Forelimb muscle (tissue), 1 donor: Measurements from ENCODE around the gene SLC35F1. TPM values are rescaled to one million over a fixed set of nuclear protein-coding genes. Genes with fewer than 3 reads are reported as not detected.
"Not testable (repeated sequence)": the region's sequence is repeated elsewhere in the genome, so short reads cannot be mapped to it uniquely, and the experiment has no call there.

Experiments used
- DNase-seq: peaks from one replicate; pipeline ENCODE4 v3.0.0-alpha.2; 2013; ENCODE audit warnings: low read depth
- polyA plus RNA-seq: library from polyadenylated mRNA; unstranded; fragments of 120-200 nt; gene quantifications from one replicate; pipeline ENCODE4 v1.2.1, GENCODE V29; 2013; ENCODE audit not compliant: insufficient read length

SLC35F1 gene
- polyA plus RNA-seq = 1.5 TPM

DNA sequence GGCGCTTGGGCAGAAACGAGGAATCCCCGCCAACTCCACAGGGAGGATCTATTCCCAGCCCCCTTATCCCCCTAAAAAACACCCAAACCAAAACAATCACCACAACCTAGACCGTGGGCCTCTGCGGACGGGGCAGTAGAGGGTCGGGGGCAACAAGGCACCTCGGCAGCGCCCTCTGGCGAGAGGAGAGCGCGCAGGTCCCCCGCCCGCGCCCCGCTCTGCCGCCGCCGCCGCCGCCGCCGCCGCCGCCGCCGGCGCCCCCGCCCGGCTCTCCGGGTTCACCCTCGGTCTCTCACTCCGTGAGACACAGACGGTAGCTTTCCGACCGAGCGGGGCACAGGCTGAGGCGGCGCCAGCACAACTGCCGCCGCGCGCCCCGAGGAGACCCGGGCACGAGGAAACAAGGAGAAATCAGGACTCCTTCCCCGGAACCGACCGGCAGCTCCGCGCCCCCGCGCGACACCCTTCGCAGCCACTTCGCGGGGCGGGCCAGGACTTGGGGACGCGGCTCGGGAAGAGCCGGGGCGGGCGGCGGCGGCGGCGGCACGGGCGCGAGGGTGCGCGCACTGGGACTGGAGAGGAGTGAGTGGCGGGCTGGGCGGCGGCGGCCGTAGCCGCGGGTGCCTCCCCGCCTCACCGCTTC, at the start of gene SLC35F1:
Gene SLC35F1, plus strand, starts transcription at position 307 of the 643 bp plus-strand sequence.
- no peak for DNase-seq

DNA sequence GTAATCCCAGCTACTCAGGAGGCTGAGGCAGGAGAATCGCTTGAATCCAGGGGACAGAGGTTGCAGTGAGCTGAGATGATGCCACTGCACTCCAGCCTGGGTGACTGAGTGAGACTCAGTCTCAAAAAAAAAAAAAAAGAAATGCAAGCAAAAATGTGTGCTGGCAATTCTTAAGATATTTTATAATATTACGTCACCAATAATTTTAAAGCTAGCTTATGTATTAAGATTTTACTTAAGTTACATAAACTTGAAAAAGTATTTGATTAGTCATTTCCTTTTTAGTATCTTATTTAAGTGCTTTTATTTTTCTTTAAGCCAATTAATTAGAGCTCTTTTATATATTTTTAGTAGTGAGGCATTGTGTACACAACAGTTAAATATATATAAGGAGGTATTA, 48.5 kb upstream of the SLC35F1 start:
- DNase-seq = not testable (repeated sequence)

DNA sequence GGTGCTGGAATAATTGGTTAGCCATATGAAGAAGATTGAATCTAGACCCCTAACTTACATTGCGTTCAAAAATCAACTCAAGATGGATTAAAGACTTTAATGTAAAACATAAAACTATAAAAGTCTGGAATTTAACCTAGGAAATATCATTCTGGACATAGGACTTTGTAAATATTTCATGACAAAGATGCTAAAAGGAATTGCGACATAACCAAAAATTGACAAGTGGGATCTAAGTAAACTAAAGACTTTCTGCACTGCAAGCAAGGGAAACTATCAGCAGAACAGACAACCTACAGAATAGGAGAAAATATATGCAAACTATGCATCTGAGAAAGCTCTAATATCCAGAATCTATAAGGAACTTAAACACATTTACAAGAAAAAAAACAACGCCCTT, 45.5 kb upstream of the SLC35F1 start:
- DNase-seq = no peak

GRCh38 chr6:117866561-117866960, 40.5 kb upstream of the SLC35F1 start:
- DNase-seq = no peak

DNA sequence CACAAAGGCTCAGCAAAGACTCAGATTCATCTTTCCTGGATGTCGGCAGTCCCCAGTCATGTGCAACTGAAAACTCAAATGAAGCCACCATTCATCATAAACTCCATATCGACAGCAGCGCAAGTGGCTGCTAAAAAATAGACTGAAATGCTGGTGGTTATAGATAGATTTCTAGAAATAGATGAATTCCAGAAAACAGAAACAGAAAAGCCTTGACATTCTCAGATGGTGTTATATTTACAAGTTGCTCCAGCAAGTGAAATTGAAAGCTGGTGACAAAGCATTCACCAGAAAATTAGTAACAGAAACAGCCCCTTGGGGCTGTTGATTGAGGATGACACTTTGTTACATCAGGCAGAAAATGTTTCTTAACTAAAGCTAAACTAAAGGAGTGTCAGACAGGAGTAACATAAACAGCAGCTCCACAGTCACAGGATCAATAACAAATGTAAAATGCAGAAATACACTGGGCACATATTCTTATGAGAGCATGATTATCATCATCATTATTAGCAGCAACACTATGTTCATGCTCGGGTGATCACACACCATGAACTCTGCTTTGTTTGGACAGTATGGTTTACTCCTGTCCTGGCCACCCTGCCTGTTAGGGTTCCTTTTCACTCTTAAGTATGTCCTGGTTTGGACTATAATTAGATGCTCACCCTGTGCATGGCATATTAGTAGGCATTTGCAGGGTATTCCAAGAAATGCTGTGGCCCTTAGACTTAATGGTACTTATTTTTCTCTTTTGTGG, 36.4 kb upstream of the SLC35F1 start:
- DNase-seq = no peak

- DNase-seq = no peak
These were observed 26.2 kb upstream of the SLC35F1 start for GRCh38 chr6:117880824-117881223.

DNA sequence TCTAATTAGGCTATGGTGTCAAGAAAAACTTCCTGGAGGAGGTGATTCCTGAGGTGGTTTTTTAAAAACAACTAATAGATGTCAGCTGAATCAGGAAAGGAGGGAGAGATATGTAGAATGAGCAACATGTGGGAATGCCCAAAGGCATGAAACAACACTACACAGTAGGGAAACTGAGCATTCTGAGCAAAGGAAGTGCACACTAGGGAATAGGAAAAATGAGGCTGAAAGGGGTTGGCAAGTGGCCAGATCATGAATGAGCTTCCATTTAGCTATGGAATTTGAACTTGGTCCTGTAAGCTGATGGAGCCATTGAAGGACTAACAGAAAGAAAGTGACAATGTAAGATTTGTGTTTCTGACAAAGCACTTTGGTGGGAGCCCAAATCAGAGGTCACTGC, 16.9 kb upstream of the SLC35F1 start:
- DNase-seq = no peak

DNA sequence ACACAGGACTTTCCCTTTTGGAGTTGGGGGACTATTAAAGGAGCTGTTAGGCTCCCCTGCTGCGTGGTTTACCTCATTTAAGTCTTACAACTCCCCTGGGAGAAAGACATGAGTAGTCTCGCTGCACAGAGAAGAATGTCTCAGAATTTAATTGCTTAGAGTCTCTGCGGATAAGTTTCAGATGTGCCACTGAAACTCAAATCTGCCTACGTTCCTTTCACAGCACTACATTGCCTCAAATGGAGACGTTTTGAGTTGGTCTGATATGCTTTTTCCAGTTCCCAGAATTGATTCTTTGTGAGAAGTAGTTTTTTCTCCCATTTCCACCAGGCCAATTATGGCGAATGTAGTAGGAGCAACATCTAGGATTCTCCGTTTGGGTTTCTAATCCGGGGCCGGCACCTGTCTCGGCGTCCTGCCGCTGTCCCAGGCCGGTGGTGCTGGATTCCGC, 532 bp upstream of the SLC35F1 start:
- DNase-seq = no peak

- DNase-seq = no peak
These were observed 659 bp downstream of the SLC35F1 start for GRCh38 chr6:117907601-117908245.

DNA sequence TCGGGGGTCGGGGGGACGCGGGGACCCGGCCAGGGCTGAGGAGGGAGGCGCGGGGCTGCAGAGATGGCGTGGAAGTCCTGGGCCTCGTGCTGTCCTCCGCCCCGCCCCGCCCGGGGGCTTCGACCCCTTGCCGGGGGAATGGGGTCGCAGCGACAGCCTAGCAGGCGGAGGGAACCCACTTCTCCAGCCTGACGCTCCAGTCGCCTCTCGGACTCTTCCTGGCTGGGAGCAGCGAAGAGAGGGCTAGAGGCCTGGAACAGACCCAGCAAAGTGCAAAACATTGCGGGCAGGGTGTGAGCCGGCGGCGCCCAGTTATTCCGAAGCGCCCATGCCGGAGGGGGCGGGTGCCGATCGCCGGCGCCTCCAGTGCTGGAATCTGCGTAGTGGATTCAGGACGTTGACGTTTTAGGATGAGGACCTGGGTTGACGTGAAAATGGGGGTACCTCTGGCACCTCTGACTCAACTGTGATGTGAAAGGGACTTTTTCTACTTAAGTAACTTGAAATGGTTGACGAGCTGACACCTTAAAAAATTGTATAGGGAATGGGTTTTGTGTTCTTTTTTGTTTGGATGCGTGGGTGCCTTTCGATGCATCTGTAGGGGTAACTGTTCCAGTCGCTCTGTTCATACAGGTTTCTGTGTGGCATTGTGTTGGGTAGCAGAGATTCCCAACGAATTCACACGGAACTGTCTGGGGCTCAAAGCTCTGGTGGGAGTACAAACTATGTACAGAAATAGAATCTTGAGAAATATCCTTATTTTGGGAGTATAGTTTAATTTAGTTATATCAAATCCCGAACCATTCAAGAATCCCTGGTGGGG, 1.4 kb downstream of the SLC35F1 start:
- no peak for DNase-seq

DNA sequence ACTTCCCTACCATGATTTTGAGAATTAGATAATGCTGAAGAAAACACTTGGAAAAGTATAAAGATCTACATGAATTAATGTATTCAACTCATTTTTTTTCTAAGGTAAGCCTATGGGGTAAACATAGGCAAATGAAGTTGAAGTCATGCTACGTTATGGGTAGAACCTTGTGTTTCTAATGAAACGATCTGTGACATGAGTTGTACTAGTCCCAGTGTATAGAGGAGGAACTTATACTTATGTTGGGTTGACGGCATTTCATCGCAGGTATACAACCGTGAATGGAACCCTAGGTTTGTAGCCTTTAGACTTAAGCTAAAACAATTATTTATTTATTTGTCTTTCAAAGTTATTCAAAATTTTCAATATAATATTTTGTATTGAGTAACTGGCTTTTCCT, 2.6 kb downstream of the SLC35F1 start:
- DNase-seq = no peak

DNA sequence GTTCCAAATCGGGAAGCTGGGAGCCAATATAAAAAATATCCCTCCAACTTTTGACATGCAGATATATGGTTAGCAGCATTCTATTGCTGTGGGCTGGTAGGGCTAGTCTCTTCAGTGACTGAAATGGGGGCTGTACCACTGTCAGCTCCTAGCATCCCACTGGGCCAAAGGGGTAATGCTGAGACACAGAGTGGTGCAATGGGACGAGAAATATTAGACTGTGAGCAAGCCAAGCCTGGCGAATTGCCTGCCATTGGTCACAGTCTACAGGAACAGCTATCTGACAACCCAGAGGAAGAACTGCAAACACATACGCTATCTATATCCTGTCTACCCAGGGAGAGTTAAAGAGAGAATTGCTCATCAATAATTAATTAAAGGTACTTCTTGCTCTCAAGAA, 3.5 kb downstream of the SLC35F1 start:
- DNase-seq = no peak

DNA sequence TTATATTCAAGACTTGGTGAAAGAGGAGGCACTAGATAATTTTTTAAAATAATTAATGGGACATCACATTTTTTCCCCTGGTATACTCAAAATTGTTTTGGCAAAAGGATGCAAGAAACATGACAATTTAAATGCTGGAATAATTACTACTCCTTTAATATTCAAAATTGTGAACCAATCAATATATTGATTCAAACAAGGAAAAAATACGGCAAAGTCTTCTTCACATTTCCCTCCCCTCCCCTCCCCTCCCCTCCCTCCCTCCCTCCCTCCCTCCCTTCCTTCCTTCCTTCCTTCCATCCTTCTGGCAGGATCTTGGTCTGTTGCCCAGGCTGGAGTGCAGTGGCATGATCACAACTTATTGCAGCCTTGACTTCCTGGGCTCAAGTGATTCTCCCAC, 4.1 kb downstream of the SLC35F1 start:
- DNase-seq = no peak

GRCh38 chr6:117911660-117912059, 4.6 kb downstream of the SLC35F1 start:
- DNase-seq = no peak

- DNase-seq = no peak
These were observed 8.8 kb downstream of the SLC35F1 start for GRCh38 chr6:117915846-117916245.

GRCh38 chr6:117916483-117916882, 9.4 kb downstream of the SLC35F1 start:
- no peak for DNase-seq

DNA sequence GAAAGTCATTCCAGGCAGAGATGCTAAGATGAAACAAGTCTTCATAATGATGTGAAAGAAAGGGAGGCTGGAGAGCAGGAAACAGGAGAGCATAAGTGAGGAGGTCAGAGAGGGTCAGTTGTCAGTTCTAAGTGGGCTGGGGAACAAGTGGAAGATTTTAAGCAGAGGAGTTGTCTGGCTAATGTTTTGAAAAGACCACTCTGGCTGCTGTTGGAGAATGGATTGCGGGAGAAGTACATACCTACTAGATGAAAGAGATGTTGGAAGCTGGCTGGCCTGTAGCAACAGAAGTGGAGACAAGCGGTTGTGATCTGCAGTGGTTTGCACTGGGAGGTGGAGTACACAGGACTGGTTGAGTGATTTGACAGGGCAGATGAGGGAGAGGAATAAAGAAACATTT, 10.1 kb downstream of the SLC35F1 start:
- DNase-seq = no peak

DNA sequence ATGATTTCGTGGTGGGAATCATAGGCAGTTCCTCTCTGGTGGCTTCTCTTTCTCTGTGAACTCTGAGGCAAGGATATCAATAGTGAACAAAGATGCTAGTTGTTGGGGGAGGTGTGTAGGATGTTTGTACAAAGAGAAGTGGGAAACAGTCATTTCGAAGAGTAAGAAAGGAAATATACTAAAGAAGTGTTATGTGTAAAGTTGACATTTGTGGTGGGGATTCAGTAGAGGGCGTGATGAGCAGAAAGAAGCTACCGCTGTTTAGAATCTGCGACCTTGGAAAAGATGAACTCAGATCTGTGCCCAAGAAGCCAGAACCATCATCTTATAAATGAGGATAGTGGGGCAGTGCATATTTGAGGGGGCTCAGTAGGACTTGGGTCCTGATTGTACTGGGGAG, 11.4 kb downstream of the SLC35F1 start:
- no peak for DNase-seq

- DNase-seq = no peak
These were observed 12.2 kb downstream of the SLC35F1 start for GRCh38 chr6:117919275-117919674.

GRCh38 chr6:117919775-117920729, 13.0 kb downstream of the SLC35F1 start:
- no peak for DNase-seq

DNA sequence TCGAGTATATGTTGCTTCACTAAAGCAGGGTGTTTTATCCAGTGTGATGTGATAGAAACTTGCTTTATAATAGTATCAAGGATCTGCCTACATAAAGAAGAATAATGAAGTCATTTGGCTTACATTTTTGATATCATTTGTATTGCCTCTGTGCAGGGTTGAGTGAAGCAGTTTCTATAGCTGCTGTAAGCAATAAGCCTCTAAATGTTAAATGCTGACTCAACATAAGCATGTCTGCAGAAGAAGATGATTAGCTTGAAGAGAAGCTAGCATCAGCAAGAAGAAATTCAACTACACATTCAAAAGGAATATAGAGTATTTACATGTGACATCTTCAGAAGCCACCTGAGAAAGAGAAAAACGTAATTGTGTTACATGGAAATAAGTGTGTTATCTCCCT, 17.6 kb downstream of the SLC35F1 start:
- DNase-seq = no peak
